Metanephros (tissue), 1 donor: Measurements from ENCODE around the gene VIPR2. TPM values are rescaled to one million over a fixed set of nuclear protein-coding genes. Genes with fewer than 3 reads are reported as not detected.

Experiments
- total RNA-seq: library from RNA; depleted of rRNA; stranded (reverse); fragments of >200 nt; gene quantifications from one replicate; pipeline ENCODE4 v1.2.3, GENCODE V29; 2014

Gene VIPR2
- total RNA-seq = 11.3 TPM

GRCh38 chr7:159144758-159145489 lies at the start of gene VIPR2:
TSS of gene VIPR2 (minus strand) at chr7:159144867. CDS start at chr7:159144771, 96 bp downstream.

